ENCODE measurements around the gene NOL8. TPM values are rescaled to one million over a fixed set of nuclear protein-coding genes. Genes with fewer than 3 reads are reported as not detected.

Gene NOL8
- total RNA-seq, 1 donor from 2014 or later: 38.5 TPM

- H3K4me3 ChIP-seq: no peak overlapping the region
- no peaks in the 10 kb centered on the region for H3K4me1 ChIP-seq
- H3K9me3 ChIP-seq: no peaks in the 10 kb centered on the region
- no peak for TF ChIP-seq CTCF (IDR thresholded peaks at IDR 0.05)
- intact Hi-C loops (cut with DNase I): no loop called here
- peaks cover 82% of the 10 kb centered on the region for H3K36me3 ChIP-seq
- H3K27ac ChIP-seq: no peak overlapping the region
- no peaks in the 10 kb centered on the region for H3K27me3 ChIP-seq (ENCODE audit: low read depth)
- ATAC-seq (no peak), DNase-seq (no peak)
Measured at GRCh38 chr9:92312887-92313623, 12.1 kb downstream of the NOL8 start.

GRCh38 chr9:92310562-92310961 is 14.6 kb downstream of the NOL8 start:
- DNase-seq (no peak), ATAC-seq (no peak)
- Histone ChIP-seq H3K27ac (no peak overlapping the region), H3K4me3 (no peak overlapping the region), H3K27me3 (ENCODE audit: low read depth) (no peaks in the 10 kb centered on the region), H3K36me3 (peaks cover 82% of the 10 kb centered on the region), H3K4me1 (no peaks in the 10 kb centered on the region), H3K9me3 (no peaks in the 10 kb centered on the region)
- no peak for TF ChIP-seq CTCF (IDR thresholded peaks at IDR 0.05)
- intact Hi-C loops (cut with DNase I): no loop called here

- Histone ChIP-seq H3K27ac (no peak overlapping the region), H3K4me1 (no peaks in the 10 kb centered on the region), H3K27me3 (ENCODE audit: low read depth) (no peaks in the 10 kb centered on the region), H3K36me3 (peaks cover 86% of the 10 kb centered on the region), H3K9me3 (no peaks in the 10 kb centered on the region), H3K4me3 (no peak overlapping the region)
- no peak for DNase-seq
- TF ChIP-seq CTCF (IDR thresholded peaks at IDR 0.05): no peak
- no peak for ATAC-seq
- intact Hi-C loops (cut with DNase I): no loop called here
Measured at GRCh38 chr9:92308893-92309292, 16.3 kb downstream of the NOL8 start.

- ATAC-seq: no peak
- H3K27ac ChIP-seq: no peak overlapping the region
- no peaks in the 10 kb centered on the region for H3K4me1 ChIP-seq
- no peak overlapping the region for H3K4me3 ChIP-seq
- TF ChIP-seq CTCF (IDR thresholded peaks at IDR 0.05): no peak
- intact Hi-C loops (cut with DNase I): no loop called here
- DNase-seq: no peak
- no peaks in the 10 kb centered on the region for H3K27me3 ChIP-seq (ENCODE audit: low read depth)
- H3K36me3 ChIP-seq: peaks cover 93% of the 10 kb centered on the region
- no peaks in the 10 kb centered on the region for H3K9me3 ChIP-seq
Measured at GRCh38 chr9:92300936-92301335, 24.2 kb downstream of the NOL8 start.

GRCh38 chr9:92299116-92299515 is 26.0 kb downstream of the NOL8 start:
- Histone ChIP-seq H3K9me3 (no peaks in the 10 kb centered on the region), H3K27me3 (ENCODE audit: low read depth) (no peaks in the 10 kb centered on the region), H3K4me1 (peaks cover 7% of the 10 kb centered on the region), H3K27ac (no peak overlapping the region), H3K4me3 (no peak overlapping the region), H3K36me3 (peaks cover 75% of the 10 kb centered on the region)
- intact Hi-C loops (cut with DNase I): no loop called here
- TF ChIP-seq CTCF (IDR thresholded peaks at IDR 0.05): no peak
- no peak for DNase-seq
- ATAC-seq: no peak
